ENCODE data around the gene EDN3.

DNA sequence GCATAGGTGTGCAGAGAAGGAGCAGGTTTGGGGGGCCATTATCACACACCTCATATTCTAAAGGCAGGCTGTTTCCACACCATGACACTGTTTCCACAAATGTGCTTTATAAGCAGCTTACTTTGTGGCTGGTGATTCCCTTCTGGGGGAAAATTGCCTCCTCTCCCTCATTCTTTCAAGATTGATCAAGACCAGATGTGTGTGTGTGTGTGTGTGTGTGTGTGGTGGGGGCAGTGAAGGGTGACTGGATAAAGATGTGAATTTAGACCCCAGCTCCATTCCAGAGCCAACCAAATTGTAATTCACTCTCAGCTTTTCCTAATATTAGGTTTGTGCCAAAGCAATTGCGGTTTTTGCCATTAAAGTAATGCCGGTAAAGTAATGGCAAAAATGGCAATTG lies 45.6 kb downstream of the EDN3 start:
- TF ChIP-seq, protein P1, sequence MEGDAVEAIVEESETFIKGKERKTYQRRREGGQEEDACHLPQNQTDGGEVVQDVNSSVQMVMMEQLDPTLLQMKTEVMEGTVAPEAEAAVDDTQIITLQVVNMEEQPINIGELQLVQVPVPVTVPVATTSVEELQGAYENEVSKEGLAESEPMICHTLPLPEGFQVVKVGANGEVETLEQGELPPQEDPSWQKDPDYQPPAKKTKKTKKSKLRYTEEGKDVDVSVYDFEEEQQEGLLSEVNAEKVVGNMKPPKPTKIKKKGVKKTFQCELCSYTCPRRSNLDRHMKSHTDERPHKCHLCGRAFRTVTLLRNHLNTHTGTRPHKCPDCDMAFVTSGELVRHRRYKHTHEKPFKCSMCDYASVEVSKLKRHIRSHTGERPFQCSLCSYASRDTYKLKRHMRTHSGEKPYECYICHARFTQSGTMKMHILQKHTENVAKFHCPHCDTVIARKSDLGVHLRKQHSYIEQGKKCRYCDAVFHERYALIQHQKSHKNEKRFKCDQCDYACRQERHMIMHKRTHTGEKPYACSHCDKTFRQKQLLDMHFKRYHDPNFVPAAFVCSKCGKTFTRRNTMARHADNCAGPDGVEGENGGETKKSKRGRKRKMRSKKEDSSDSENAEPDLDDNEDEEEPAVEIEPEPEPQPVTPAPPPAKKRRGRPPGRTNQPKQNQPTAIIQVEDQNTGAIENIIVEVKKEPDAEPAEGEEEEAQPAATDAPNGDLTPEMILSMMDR (IDR thresholded peaks at IDR 0.05; ENCODE audit: extremely low read depth in 1 of 2, insufficient read depth in 1 of 2, low read depth in 1 of 2, low read length in 2 of 2): no peak
- TF ChIP-seq POLR2AphosphoS5 (IDR thresholded peaks at IDR 0.05; ENCODE audit: insufficient read depth, low read depth, low read length): no peak
- no peak for TF ChIP-seq EZH2 (IDR thresholded peaks at IDR 0.05; ENCODE audit: borderline replicate concordance, low read depth, low read length, severe bottlenecking)
- TF ChIP-seq POLR2A (IDR thresholded peaks at IDR 0.05; ENCODE audit: low read depth, low read length): no peak
- TF ChIP-seq MAX (IDR thresholded peaks at IDR 0.05; ENCODE audit: insufficient read depth, insufficient read length): no peak
- TF ChIP-seq MYC (IDR thresholded peaks at IDR 0.05; ENCODE audit: low read depth, low read length): no peak
- TF ChIP-seq JUN (IDR thresholded peaks at IDR 0.05; ENCODE audit: borderline replicate concordance, insufficient read depth, insufficient read length, low read depth): no peak
- no peak for TF ChIP-seq GATA2 (IDR thresholded peaks at IDR 0.05; ENCODE audit: insufficient read depth, insufficient read length, low read depth, low read length)

All from endothelial cell of umbilical vein (primary cell).